ENCODE results near the gene CHST3. TPM values are rescaled to one million over a fixed set of nuclear protein-coding genes. Genes with fewer than 3 reads are reported as not detected.

Gene CHST3
- total RNA-seq, 1 experiment from 2014 or later: 6.1 TPM

DNA sequence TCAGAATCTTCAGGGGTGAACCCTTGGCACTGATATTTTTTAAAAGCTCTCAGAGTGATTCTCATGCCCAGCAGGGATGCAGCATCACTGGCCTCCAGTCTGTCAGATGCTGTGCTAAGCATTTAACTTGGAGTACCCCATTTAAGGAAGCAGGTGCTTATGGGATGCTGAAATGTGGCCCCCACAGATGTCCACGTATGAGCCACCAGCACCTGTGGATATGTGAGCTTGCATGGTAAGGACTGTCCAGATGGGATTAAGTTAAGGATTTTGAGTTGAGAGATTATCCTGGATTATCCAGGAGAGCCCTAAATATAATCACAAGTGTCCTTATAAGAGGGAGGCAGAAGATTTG, 17.7 kb downstream of the CHST3 start:
- no peak overlapping the region for H3K4me3 Mint-ChIP-seq
- H3K9ac ChIP-seq (ENCODE audit: extremely low read depth, insufficient read length, low read length): no peak overlapping the region
- H3K9me3 ChIP-seq (ENCODE audit: control insufficient read depth, low read depth, low read length): no peaks in the 10 kb centered on the region
- H2AK5ac ChIP-seq (ENCODE audit: insufficient read length, low read length): no peak overlapping the region
- H2AFZ ChIP-seq (ENCODE audit: low read length): no peak overlapping the region
- H3K27me3 ChIP-seq (ENCODE audit: insufficient read depth, low read length): no peaks in the 10 kb centered on the region
- no peak overlapping the region for H4K91ac ChIP-seq (ENCODE audit: insufficient read length, low read depth, low read length)
- H2BK15ac ChIP-seq (ENCODE audit: low read depth, low read length): no peak overlapping the region
- H4K5ac ChIP-seq (ENCODE audit: insufficient read length, low read depth, low read length): no peak overlapping the region
- H3K23me2 ChIP-seq (ENCODE audit: insufficient read length, low read depth, low read length, poor library complexity, severe bottlenecking): no peaks in the 10 kb centered on the region
- H2BK12ac ChIP-seq (ENCODE audit: insufficient read length, low read depth, low read length): no peak overlapping the region
- no peak overlapping the region for H3K18ac ChIP-seq (ENCODE audit: insufficient read length, low read depth, low read length)
- H2BK20ac ChIP-seq (ENCODE audit: low read depth, low read length, poor library complexity, severe bottlenecking): no peak overlapping the region
- no peak for DNase-seq
- TF ChIP-seq, protein P1, sequence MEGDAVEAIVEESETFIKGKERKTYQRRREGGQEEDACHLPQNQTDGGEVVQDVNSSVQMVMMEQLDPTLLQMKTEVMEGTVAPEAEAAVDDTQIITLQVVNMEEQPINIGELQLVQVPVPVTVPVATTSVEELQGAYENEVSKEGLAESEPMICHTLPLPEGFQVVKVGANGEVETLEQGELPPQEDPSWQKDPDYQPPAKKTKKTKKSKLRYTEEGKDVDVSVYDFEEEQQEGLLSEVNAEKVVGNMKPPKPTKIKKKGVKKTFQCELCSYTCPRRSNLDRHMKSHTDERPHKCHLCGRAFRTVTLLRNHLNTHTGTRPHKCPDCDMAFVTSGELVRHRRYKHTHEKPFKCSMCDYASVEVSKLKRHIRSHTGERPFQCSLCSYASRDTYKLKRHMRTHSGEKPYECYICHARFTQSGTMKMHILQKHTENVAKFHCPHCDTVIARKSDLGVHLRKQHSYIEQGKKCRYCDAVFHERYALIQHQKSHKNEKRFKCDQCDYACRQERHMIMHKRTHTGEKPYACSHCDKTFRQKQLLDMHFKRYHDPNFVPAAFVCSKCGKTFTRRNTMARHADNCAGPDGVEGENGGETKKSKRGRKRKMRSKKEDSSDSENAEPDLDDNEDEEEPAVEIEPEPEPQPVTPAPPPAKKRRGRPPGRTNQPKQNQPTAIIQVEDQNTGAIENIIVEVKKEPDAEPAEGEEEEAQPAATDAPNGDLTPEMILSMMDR (conservative IDR thresholded peaks at IDR 0.05): no peak
- no peak overlapping the region for H3K4ac ChIP-seq (ENCODE audit: low read depth, low read length)
- H4K8ac ChIP-seq (replicated peaks; ENCODE audit: insufficient read length, low read depth, low read length): no peak overlapping the region
- no peak overlapping the region for H3K56ac ChIP-seq (ENCODE audit: insufficient read length, low read depth, low read length)
- no peak overlapping the region for H2BK5ac ChIP-seq (ENCODE audit: insufficient read length, low read length)
- H3K23ac ChIP-seq (ENCODE audit: insufficient read length, low read depth, low read length): no peak overlapping the region
- H3K27me3 Mint-ChIP-seq (ENCODE audit: low read depth): no peaks in the 10 kb centered on the region
- no peaks in the 10 kb centered on the region for H3K79me1 ChIP-seq (ENCODE audit: insufficient read depth, low read depth, low read length, poor library complexity, severe bottlenecking)
- peaks cover 2% of the 10 kb centered on the region; the same call in 1 of the 2 replicates for H3K4me1 ChIP-seq (ENCODE audit: insufficient read depth, low read length)
- no peak overlapping the region for H3K27ac Mint-ChIP-seq
- WGBS (ENCODE audit: extremely low coverage, insufficient read length, low lambda C conversion rate): no CpG with 5 or more reads among the region's 1 CpG
- peaks cover 21 to 34% of the 10 kb centered on the region in 2 experiments for H3K4me1 Mint-ChIP-seq
- H3K36me3 Mint-ChIP-seq (ENCODE audit: insufficient read depth in 1 of 3, low read depth in 3 of 3): 0 out of 7 replicates have a peak, but pooled peaks cover 0 to 3% (median 0%) of the 10 kb centered on the region in 3 experiments
- H4K20me1 ChIP-seq (ENCODE audit: control insufficient read depth, insufficient read depth, insufficient read length): no peaks in the 10 kb centered on the region
- H3T11ph ChIP-seq (ENCODE audit: low read length): no peak overlapping the region
- no peak overlapping the region for H2BK120ac ChIP-seq (ENCODE audit: low read depth, low read length, poor library complexity, severe bottlenecking)
- H3K79me2 ChIP-seq (ENCODE audit: insufficient read depth, low read length): peaks cover 2% of the 10 kb centered on the region; the same call in 1 of the 2 replicates
- no peak overlapping the region for H3K27ac ChIP-seq (ENCODE audit: insufficient read length, low read depth, low read length)
- H3K14ac ChIP-seq (ENCODE audit: insufficient read depth, low read length): no peak overlapping the region
- no peak overlapping the region for H3K4me2 ChIP-seq (ENCODE audit: insufficient read depth, insufficient read length, low read length)
- H3K9me3 Mint-ChIP-seq: no peaks in the 10 kb centered on the region

All from H9 (cell line).